HEK293T (cell line): ENCODE data around the gene NSMCE3.

Source experiments
- FOXK2 ChIP-seq: fragments of 450-650 bp; IDR thresholded peaks from 2 replicates; pipeline ENCODE4 v1.6.1; 2016; ENCODE audit warnings: mild to moderate bottlenecking
- PKNOX1 ChIP-seq: fragments of 450-650 bp; IDR thresholded peaks from 2 replicates; pipeline ENCODE4 v1.6.1; 2016

GRCh38 chr15:29259233-29259632 is 10.4 kb downstream of the NSMCE3 start:
- TF ChIP-seq PKNOX1 (no peak), FOXK2 (no peak)
